HG03280 (cell line): Measurements from ENCODE around the gene ZNF385B.
A peak's percentile ranks its signal among the peaks of the same experiment; 100 is the strongest.

Source experiments
- ATAC-seq: cut with Tn5 transposase; IDR thresholded peaks from one replicate; pipeline ENCODE4 v1.9.1; 2021; ENCODE audit warnings: mild to moderate bottlenecking, moderate library complexity; ENCODE audit not compliant: unreplicated experiment

Gene ZNF385B

DNA sequence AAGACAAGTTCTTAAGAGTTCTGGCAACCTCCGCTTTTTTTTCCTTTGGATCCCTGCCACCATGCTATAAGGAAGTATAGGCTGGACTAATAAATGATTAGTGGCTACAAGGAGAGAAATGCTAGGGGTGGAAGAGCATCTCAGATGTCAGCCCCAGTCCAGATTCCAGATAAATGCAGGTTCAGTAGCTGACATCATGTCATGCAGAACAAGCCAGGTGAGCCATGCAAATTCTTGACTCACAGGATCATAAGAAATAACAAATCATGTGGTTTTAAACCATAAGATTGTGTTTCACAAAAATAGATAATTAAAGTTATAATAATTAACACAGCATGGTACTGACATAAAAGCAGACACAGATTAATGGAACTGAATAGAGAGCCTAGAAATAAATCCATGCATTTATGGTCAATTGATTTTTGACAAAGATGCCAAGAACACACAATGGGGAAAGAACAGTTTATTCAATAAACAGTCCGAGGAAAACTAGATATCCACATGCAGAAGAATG lies 443.9 kb downstream of the ZNF385B start:
- no peak for ATAC-seq

DNA sequence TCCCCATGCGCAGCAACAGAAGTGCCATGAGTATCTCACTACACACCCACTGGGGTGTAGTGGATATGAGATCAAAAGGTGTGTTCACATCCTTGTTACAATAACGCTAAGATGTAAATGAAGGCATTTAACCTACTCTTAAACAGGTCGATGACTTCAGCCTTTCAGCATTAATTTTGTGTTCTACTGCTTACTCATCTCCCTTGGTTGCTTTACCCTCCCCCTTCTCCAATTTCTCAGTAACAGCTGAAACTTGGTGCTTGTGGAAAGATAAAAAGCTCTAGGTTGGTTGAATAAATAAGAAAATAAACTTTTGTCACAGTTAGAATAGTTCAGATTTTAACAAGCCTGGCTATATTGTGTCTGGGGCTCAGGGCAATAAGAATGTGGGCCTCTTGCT lies 449.3 kb downstream of the ZNF385B start:
- ATAC-seq, result no peak

DNA sequence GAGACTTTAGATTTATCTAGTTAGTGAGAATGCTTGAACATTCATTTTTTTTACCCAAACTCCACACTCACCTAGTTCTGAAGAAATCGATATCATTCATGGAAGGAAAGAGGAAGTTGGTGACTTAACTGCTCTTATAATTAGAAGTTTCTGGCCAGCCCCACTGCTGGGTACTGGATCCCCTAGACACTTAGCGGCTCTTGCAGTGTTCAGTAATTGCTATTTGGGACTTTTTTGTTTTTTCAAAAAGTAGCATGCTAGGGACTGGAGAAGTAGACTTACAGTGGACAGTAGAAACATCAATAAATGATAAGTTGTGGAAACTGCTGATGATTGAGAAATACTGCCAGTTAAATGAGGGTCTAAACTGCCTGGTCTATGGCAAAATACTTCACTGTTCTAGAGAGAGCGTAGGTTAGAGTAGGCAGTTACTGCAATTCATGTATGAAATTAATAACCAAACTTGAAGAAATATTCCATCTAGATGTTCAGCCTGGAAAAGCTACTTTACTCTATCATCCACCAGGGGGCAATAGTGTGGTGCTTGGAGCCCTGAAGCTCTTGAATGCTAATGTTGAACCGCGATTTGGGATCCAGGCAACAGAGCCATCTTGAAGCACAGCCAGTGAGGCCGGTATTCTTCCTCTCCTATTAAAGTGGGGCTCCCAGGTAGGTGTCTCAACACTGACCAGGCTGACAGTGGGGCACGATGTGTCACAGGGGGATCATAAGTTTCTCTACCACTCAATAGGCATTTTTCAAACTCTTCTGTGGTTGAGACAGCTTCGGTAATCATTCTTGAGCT lies 450.7 kb downstream of the ZNF385B start:
- peak; percentile 96 for ATAC-seq

DNA sequence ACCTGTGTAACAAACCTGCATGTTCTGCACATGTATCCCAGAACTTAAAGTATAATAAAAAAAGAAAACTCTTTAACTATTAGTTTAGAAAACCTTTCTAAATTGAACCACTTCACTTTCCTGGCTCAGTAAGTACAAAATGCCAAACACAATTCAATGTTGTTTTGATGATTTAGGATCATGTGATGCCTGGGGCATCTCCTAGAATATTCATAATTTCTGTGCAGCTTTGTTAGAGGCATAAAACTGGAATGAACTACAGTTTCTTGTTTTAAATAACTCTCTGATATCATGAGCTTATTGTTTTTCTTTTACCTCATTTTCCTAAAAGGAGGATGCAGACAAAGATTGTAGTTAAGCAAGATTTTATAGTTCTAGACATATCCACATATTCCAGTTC lies 457.8 kb downstream of the ZNF385B start:
- no peak for ATAC-seq

DNA sequence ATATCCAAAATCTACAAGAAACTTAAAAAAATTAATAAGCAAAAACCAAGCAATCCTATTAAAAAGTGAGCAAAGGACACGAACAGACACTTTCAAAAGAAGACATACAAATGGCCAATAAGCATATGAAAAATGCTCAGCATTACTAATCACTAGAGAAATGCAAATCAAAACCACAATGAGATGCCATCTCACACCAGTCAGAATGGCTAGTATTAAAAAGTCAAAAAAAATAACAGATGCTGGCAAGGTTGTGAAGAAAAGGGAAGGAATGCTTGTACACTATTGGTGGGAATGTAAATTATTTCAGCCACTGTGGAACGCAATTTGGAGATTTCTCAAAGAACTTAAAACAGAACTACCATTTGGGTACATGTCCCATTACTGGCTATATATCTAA lies 467.9 kb downstream of the ZNF385B start:
- ATAC-seq, result no peak
